ENCODE measurements around the gene CABP4.

The CABP4 gene

DNA sequence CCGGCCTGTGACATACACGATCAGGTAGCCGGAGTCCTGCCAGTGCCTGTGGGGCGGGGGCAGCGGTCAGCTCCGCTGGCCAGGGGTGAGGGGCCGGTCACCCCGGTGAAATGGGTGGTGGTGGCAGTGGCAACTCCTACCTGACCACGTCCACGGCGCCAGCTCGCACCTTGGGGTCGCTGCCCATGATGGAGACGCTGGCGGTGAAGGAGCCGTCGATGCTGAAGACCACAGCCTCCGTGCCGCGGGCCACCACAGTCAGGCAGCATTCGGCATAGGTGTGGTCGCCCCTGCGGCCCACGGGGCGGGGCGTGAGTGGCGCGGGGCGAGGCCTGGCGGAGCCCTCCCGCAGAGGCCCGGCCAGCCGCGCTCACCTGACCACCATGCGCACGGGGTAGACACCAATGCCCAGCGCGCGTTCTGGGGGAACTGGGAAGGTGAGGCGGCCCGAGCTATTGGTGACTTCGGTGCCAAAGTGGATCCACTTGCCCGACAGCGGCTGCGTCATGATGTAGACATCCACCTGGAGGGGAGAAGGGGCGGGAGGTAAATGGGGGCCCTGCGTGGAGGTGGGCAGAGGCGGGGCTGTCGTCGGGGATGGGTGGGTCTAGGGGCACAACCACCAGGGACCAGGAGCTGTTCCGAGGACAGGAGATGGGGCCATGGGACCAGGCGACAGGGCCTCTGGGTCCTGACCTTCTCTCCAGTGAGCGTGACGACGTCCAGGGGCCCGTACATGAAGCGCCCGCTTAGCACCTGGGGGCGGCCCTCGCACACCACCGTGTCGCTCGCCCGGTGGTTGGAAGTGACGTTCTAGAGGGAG, 38.6 kb downstream of the CABP4 start:
- no peak for DNase-seq (ENCODE audit: low read depth)
- H3K4me3 ChIP-seq (ENCODE audit: low read length) = no peak overlapping the region
- TF ChIP-seq, protein P1, sequence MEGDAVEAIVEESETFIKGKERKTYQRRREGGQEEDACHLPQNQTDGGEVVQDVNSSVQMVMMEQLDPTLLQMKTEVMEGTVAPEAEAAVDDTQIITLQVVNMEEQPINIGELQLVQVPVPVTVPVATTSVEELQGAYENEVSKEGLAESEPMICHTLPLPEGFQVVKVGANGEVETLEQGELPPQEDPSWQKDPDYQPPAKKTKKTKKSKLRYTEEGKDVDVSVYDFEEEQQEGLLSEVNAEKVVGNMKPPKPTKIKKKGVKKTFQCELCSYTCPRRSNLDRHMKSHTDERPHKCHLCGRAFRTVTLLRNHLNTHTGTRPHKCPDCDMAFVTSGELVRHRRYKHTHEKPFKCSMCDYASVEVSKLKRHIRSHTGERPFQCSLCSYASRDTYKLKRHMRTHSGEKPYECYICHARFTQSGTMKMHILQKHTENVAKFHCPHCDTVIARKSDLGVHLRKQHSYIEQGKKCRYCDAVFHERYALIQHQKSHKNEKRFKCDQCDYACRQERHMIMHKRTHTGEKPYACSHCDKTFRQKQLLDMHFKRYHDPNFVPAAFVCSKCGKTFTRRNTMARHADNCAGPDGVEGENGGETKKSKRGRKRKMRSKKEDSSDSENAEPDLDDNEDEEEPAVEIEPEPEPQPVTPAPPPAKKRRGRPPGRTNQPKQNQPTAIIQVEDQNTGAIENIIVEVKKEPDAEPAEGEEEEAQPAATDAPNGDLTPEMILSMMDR (conservative IDR thresholded peaks at IDR 0.05; ENCODE audit: low read depth, low read length) = no peak

GRCh38 chr11:67494371-67495233, 39.4 kb downstream of the CABP4 start:
- DNase-seq (ENCODE audit: low read depth) = no peak
- H3K4me3 ChIP-seq (ENCODE audit: low read length) = no peak overlapping the region
- TF ChIP-seq, protein P1 (conservative IDR thresholded peaks at IDR 0.05; ENCODE audit: low read depth, low read length) = no peak

DNA sequence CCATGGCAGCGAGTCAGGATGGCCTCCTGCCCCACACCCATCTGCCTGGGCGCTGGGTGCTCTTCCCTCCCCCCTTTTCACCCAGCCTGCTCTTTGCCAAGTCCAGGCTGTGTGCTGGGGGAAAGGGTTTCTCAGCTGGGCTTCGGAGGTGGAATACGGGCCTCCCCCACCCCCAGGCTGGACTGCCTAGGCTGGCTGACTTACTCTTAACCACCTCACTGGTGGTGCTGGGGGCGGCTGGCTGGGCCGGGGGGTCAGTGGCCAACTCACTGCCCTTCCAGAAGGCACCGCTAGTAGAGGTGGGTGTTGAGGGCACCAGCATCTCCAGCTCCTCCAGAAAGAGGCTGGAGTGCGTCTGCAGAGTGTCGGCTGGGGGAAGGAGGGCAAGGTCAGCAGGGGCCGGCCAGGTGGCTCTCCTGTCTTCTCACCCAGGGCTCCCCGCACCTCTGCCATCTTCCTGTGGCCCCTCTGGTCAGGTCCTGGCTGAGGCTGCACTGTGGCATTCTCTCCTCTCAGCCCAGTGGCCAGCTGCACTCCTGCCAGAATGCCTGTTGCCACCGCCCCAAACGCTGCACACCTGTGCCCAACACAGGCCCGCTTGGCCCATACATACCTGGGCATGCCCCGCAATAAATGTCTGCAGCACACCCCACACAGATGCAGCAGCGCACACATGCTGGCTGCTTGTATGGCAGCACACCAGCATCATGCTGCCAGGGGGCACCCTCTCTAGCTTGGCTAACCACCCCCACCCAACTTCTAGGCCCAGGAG, 40.3 kb downstream of the CABP4 start:
- TF ChIP-seq, protein P1 (conservative IDR thresholded peaks at IDR 0.05; ENCODE audit: low read depth, low read length) = no peak
- no peak overlapping the region for H3K4me3 ChIP-seq (ENCODE audit: low read length)
- DNase-seq (ENCODE audit: low read depth) = no peak

GRCh38 chr11:67496113-67496512, 41.0 kb downstream of the CABP4 start:
- no peak overlapping the region for H3K4me3 ChIP-seq (ENCODE audit: low read length)
- DNase-seq (ENCODE audit: low read depth) = no peak
- TF ChIP-seq, protein P1 (conservative IDR thresholded peaks at IDR 0.05; ENCODE audit: low read depth, low read length) = no peak

DNA sequence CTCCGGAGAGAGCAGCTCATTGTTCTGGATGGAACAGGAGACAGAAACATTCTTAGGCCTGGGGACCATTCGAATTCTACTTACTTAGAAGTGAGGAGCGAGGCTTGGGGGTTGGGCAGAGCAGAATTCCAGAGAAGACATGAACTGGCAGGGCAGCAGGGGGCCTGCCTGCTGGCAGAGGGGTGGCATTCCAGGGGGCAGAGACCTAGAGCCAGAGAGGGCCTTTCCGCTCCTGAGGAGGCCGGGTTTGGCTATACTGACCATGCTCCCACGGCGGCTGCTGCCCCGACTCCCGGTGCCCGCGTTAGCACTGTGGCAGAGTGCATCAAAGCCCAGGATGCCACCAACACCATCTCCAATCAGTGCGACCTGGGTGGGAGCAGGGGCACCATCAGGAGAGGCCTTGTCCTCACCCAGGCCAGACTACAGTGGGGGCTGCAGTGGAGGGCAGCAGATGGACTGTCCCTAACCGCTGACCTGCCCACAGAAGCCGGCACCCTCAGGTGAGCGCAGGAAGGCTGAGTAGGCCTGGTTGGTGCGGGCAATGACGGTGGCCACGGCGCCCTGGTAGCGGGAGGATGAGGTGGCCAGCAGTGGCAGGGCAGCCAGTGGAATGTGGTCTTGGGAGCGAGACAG, 42.6 kb downstream of the CABP4 start:
- TF ChIP-seq, protein P1 (conservative IDR thresholded peaks at IDR 0.05; ENCODE audit: low read depth, low read length) = no peak
- no peak for DNase-seq (ENCODE audit: low read depth)
- H3K4me3 ChIP-seq (ENCODE audit: low read length) = no peak overlapping the region

DNA sequence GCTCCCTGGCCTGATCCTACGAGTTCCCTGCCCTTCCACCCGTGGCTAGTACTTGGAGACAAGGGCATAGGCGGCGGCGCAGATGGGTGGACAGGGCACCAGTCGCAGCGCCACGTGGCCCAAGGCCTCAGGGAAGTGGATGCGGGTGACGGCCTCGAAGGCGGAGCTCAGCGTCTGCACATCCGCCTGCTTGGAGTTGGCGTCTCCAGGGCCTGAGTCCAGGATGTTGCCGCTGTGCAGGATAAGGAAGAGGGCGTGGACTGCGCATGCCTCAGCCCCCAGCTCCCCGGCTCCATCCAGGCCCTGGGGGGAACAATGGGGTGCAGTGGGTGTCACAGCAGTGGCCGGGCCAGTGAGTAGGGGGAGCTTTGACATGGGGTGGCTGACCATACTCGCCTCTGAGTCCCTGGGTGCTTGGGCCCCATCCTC, 43.4 kb downstream of the CABP4 start:
- DNase-seq (ENCODE audit: low read depth) = no peak
- H3K4me3 ChIP-seq (ENCODE audit: low read length) = no peak overlapping the region
- TF ChIP-seq, protein P1 (conservative IDR thresholded peaks at IDR 0.05; ENCODE audit: low read depth, low read length) = no peak
